ENCODE measurements around the gene TMEM178A.

DNA sequence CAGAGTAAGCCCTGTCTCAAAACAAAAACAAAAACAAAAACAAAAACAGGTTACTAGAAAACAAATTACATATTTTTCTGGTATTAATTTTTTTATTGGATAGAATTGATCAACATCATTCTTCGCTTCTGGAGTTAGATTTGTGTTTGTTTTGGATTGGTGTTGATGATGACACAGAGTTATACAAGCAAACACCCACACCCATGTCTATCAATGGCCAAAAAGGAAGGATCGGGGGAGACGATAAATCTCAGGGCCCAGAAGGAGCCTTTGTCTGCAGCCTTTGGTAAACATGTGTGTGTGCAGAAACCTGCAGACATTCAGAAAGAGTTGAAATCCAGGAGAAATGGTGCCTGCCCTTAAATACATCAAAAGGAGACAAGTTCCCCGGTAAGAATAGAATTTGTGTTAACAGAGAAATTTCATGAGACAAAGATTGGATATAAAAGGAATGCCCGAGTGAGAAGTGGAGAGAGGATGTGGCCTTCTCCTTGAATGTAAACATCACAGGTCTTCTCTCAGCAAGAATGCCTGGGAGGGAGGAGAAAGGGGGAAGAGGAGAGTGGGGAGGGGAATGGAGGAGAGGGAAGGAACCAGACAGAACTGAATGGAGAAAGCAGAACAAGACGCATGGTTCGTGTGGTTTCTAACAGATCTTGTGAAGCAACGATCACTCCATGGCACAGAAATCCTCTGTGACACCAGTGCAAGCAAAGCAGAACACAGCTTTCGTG, 40.4 kb upstream of the TMEM178A start:
- no peak for TF ChIP-seq CTCF (IDR thresholded peaks at IDR 0.05)
- no peak for TF ChIP-seq POLR2A (IDR thresholded peaks at IDR 0.05)
